Erythroblast (primary cell): ENCODE results near the gene ANKFY1.

Experiments
- GATA1 ChIP-seq: IDR thresholded peaks from 2 replicates; pipeline ENCODE4 v1.6.1; 2011; ENCODE audit warnings: low read depth, mild to moderate bottlenecking, control low read depth, low read length, moderate library complexity
- POLR2A ChIP-seq: IDR thresholded peaks from 2 replicates; pipeline ENCODE4 v1.6.1; 2011; ENCODE audit warnings: mild to moderate bottlenecking, low read length

GRCh38 chr17:4232168-4232813, 31.5 kb downstream of the ANKFY1 start:
- TF ChIP-seq GATA1 (no peak), POLR2A (no peak)
